ENCODE data around the gene NTM.

NTM gene

GRCh38 chr11:132099692-132100091 lies 729.3 kb downstream of the NTM start:
- no peak overlapping the region for H3K27ac ChIP-seq
- TF ChIP-seq ZFX (IDR thresholded peaks at IDR 0.05; ENCODE audit: borderline replicate concordance), result no peak
- TF ChIP-seq, protein P1, sequence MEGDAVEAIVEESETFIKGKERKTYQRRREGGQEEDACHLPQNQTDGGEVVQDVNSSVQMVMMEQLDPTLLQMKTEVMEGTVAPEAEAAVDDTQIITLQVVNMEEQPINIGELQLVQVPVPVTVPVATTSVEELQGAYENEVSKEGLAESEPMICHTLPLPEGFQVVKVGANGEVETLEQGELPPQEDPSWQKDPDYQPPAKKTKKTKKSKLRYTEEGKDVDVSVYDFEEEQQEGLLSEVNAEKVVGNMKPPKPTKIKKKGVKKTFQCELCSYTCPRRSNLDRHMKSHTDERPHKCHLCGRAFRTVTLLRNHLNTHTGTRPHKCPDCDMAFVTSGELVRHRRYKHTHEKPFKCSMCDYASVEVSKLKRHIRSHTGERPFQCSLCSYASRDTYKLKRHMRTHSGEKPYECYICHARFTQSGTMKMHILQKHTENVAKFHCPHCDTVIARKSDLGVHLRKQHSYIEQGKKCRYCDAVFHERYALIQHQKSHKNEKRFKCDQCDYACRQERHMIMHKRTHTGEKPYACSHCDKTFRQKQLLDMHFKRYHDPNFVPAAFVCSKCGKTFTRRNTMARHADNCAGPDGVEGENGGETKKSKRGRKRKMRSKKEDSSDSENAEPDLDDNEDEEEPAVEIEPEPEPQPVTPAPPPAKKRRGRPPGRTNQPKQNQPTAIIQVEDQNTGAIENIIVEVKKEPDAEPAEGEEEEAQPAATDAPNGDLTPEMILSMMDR (IDR thresholded peaks at IDR 0.05), result peak; percentile 72

- TF ChIP-seq, protein P1 (IDR thresholded peaks at IDR 0.05), result no peak
- TF ChIP-seq ZFX (IDR thresholded peaks at IDR 0.05; ENCODE audit: borderline replicate concordance), result no peak
- no peak overlapping the region for H3K27ac ChIP-seq
These were observed 730.2 kb downstream of the NTM start for GRCh38 chr11:132100583-132100982.

DNA sequence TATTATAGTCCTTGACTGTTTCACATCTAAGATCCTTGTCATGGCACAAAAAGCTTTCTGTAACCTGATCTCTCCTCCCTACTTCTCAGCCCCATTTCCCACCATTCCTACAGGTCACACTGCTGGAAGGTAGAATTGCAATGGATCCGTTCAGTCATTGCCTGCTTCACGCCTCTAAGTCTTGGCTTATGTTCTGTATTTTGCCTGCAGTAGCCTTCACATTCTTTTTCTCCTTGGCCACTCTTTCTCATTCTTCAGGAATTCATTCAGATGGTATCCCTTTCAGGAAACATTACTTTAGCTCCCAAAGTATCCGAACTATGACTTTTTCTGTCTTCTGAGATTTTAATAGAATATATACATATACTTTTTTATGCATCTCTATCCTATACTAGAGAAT lies 731.5 kb downstream of the NTM start:
- TF ChIP-seq, protein P1 (IDR thresholded peaks at IDR 0.05), result no peak
- no peak for TF ChIP-seq ZFX (IDR thresholded peaks at IDR 0.05; ENCODE audit: borderline replicate concordance)
- H3K27ac ChIP-seq, result no peak overlapping the region

- TF ChIP-seq, protein P1 (IDR thresholded peaks at IDR 0.05), result no peak
- TF ChIP-seq ZFX (IDR thresholded peaks at IDR 0.05; ENCODE audit: borderline replicate concordance), result no peak
- H3K27ac ChIP-seq, result no peak overlapping the region
These were observed 732.6 kb downstream of the NTM start for GRCh38 chr11:132103021-132103420.

DNA sequence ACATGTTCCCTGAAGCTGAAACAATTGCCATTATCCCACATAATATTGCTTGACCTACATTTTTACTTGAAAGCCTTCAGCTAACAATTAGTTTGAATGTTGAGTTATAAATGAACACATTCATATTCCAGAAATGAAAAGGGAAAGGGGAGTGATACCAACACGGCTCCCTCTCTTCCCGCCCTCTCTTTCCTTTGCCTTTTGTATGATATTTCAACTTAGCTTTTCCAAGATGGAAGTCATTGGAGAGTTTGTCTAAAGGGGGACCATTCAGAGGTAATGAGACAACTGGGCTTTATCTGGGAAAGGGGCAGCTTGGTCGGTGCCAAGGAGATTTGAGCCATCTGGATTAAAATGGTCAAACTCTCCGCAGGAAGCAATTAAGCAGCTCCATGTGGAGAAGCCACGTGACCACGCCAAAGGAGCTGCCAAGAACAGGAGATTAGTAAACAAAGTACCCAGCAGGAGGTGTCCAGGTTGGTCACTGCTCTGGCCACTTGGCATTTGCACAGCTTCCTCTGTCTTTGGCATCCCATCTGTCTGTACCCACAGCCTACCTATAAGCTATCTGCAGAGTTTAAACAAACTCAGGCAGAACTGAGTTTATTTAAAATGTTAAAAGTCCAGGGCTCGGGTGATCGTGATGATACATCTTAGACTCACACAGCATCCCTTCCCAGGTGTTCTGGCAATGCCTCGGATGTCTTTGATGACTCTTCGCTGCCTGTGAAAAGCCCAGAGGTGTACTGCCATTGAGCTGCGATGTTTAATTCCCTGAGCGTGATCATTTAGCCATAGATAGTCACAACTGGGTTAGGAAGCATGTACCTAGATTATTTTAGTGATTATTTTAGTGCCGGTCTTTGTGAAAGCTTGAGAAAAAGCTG lies 735.9 kb downstream of the NTM start:
- TF ChIP-seq ZFX (IDR thresholded peaks at IDR 0.05; ENCODE audit: borderline replicate concordance), result no peak
- TF ChIP-seq, protein P1 (IDR thresholded peaks at IDR 0.05), result no peak
- no peak overlapping the region for H3K27ac ChIP-seq

DNA sequence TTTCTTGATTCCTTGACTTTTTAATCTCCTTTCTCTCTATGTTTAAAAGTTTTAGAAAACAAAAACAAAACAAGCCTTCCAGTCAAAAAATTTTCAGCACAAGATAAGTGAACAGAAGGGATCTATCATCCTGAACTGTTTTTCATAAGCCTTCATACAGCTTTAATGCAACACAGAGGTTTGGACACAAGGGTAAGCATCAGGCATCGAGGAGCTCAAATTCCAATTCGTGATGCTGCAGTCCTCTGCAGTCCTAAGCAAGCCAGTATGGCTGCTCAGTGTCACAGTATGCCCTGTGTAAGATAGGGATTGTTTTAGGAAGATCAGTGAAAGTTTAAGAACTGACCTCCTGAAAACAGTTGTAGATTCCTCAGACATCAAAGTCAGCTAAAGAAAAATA lies 740.9 kb downstream of the NTM start:
- no peak overlapping the region for H3K27ac ChIP-seq

GRCh38 chr11:132111838-132112237 lies 741.4 kb downstream of the NTM start:
- no peak for TF ChIP-seq ZFX (IDR thresholded peaks at IDR 0.05; ENCODE audit: borderline replicate concordance)
- TF ChIP-seq, protein P1 (IDR thresholded peaks at IDR 0.05), result no peak
- H3K27ac ChIP-seq, result no peak overlapping the region

More for the DNA sequence above, 740.9 kb downstream of the NTM start:
- TF ChIP-seq ZFX (IDR thresholded peaks at IDR 0.05; ENCODE audit: borderline replicate concordance), result no peak
- TF ChIP-seq, protein P1 (IDR thresholded peaks at IDR 0.05), result no peak
